Breast epithelium (tissue), 4 donors: ENCODE data around the gene POLR2M. TPM values are rescaled to one million over a fixed set of nuclear protein-coding genes. Genes with fewer than 3 reads are reported as not detected.
A peak's percentile ranks its signal among the peaks of the same experiment; 100 is the strongest.

ENCODE experiments used
- DNase-seq, 2 donors: peaks; one replicate each; pipeline ENCODE4 v3.0.0-alpha.2; 2019; ENCODE audit warnings: low spot score in 2 of 2
- H3K27ac ChIP-seq, 2 donors: fragments of 200-600 bp; sonication (generic) in 1 of 2; one replicate each; pipeline ENCODE4 v1.5.1; 2016 to 2019; ENCODE audit warnings: mild to moderate bottlenecking in 1 of 2
- H3K27me3 ChIP-seq, 2 donors: fragments of 200-600 bp; sonication (generic) in 1 of 2; one replicate each; pipeline versions ENCODE4 v1.5.1 to v1.6.0; 2017 to 2019; ENCODE audit warnings: control low read depth in 1 of 2, mild to moderate bottlenecking in 1 of 2
- H3K36me3 ChIP-seq: fragments of 200-600 bp; one replicate; pipeline ENCODE4 v1.5.1; 2019
- H3K4me1 ChIP-seq, 2 donors: fragments of 200-600 bp; sonication (generic); one replicate each; pipeline ENCODE4 v1.5.1; 2016 to 2019; ENCODE audit warnings: control low read depth in 1 of 2
- H3K4me3 ChIP-seq, 3 donors: fragments of 200-600 bp; sonication (generic); 1 replicate in 2 of 3; 2 replicates in 1 of 3; pipeline ENCODE4 v1.5.1; 2016 to 2019; ENCODE audit warnings: mild to moderate bottlenecking in 3 of 3, moderate library complexity in 2 of 3
- H3K9me3 ChIP-seq, 2 donors: fragments of 200-600 bp; sonication (generic) in 1 of 2; one replicate each; pipeline ENCODE4 v1.5.1; 2016 to 2019; ENCODE audit warnings: control low read depth in 1 of 2
- POLR2A ChIP-seq: fragments of 450-650 bp; IDR thresholded peaks from one replicate; pipeline ENCODE4 v1.6.1; 2016; ENCODE audit warnings: antibody characterized with exemption, mild to moderate bottlenecking, moderate library complexity
- POLR2AphosphoS5 ChIP-seq, 3 donors: sonication (generic); formaldehyde crosslinking; IDR thresholded peaks; one replicate each; pipeline ENCODE4 v1.6.1; 2017; ENCODE audit warnings: antibody characterized with exemption in 3 of 3
- intact Hi-C: fragments of 100-400 bp; cut with DNase I; formaldehyde crosslinking; loops from one replicate; pipeline ENCODE4 v1.15.1; 2023; ENCODE audit warnings: low total_unique reads
- total RNA-seq, 3 donors: library from RNA; depleted of rRNA; stranded (reverse); fragments of >200 nt; gene quantifications; one replicate each; pipeline ENCODE4 v1.1.0, GENCODE V29; 2016
- TF ChIP-seq, protein P1 (sequence below), 3 donors: fragments of 450-650 bp; IDR thresholded peaks; one replicate each; pipeline ENCODE4 v1.5.1; 2016 to 2017; ENCODE audit warnings: antibody characterized with exemption in 3 of 3, mild to moderate bottlenecking in 3 of 3, moderate library complexity in 3 of 3

Gene POLR2M
- total RNA-seq, 3 donors from 2014 or later, result 63.5 to 194 (median 126) TPM

DNA sequence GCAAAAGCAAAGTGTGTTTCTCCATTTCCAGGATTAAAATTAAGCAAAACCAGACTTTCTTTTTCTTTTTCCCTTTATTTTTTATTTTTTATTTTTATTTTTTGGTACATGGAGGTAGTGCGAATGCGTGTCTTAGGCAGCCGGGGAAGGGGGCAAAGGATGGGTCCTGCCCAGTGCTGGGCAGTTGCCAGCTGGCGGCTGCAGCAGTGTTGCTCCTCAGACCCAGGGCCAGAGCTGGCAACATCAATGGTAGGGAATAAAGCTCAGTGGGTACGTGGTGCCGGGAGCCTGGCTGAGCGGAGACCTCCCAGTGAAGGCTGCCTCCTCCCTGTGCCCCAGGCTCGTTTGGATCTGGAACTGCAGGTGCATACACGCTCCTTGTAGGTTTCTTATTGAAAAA, 46.3 kb downstream of the POLR2M start:
- Histone ChIP-seq H3K9me3 (no peaks in the 10 kb centered on the region), H3K4me3 (peak overlapping the region in 2 of 3 donors; percentile 30 to 44), H3K36me3 (no peaks in the 10 kb centered on the region), H3K4me1 (no peaks in the 10 kb centered on the region), H3K27ac (no peak overlapping the region), H3K27me3 (no peaks in the 10 kb centered on the region)
- intact Hi-C loops, result no loop called here
- DNase-seq, result no peak
- TF ChIP-seq POLR2AphosphoS5 (IDR thresholded peaks at IDR 0.05), result no peak

GRCh38 chr15:57756466-57756865, 50.0 kb downstream of the POLR2M start:
- Histone ChIP-seq H3K27me3 (no peaks in the 10 kb centered on the region), H3K9me3 (no peaks in the 10 kb centered on the region), H3K36me3 (no peaks in the 10 kb centered on the region), H3K27ac (no peak overlapping the region), H3K4me3 (no peak overlapping the region), H3K4me1 (no peaks in the 10 kb centered on the region)
- TF ChIP-seq POLR2AphosphoS5 (IDR thresholded peaks at IDR 0.05) (no peak), POLR2A (no peak)
- TF ChIP-seq, protein P1, sequence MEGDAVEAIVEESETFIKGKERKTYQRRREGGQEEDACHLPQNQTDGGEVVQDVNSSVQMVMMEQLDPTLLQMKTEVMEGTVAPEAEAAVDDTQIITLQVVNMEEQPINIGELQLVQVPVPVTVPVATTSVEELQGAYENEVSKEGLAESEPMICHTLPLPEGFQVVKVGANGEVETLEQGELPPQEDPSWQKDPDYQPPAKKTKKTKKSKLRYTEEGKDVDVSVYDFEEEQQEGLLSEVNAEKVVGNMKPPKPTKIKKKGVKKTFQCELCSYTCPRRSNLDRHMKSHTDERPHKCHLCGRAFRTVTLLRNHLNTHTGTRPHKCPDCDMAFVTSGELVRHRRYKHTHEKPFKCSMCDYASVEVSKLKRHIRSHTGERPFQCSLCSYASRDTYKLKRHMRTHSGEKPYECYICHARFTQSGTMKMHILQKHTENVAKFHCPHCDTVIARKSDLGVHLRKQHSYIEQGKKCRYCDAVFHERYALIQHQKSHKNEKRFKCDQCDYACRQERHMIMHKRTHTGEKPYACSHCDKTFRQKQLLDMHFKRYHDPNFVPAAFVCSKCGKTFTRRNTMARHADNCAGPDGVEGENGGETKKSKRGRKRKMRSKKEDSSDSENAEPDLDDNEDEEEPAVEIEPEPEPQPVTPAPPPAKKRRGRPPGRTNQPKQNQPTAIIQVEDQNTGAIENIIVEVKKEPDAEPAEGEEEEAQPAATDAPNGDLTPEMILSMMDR (IDR thresholded peaks at IDR 0.05), result no peak
- DNase-seq, result no peak
- intact Hi-C loops, result no loop called here

DNA sequence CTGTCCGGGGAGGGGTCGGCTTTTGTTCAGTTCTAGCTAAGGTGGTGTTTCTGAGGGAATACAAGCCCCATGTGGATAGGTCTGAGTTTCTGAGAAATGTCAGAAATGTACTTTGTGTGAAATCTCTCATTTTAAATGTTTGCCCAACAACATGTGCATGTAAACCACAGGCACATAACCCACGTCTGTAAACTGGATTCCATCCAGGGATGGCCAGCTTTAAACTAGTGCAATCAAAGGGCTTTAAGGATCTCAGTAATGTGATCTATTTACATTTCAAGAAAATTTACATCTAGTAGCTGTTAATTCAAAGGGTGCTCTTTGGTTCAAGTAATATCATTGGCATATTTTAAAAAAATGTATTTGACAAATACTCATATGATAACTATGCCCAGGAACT, 52.0 kb downstream of the POLR2M start:
- DNase-seq, result no peak
- no peak for TF ChIP-seq POLR2AphosphoS5 (IDR thresholded peaks at IDR 0.05)
- TF ChIP-seq, protein P1 (IDR thresholded peaks at IDR 0.05), result no peak
- no peak for TF ChIP-seq POLR2A
- H3K4me3 ChIP-seq, result no peak overlapping the region
- H3K27me3 ChIP-seq, result no peaks in the 10 kb centered on the region
- no peaks in the 10 kb centered on the region for H3K9me3 ChIP-seq
- no peak overlapping the region for H3K27ac ChIP-seq
- H3K36me3 ChIP-seq, result no peaks in the 10 kb centered on the region
- intact Hi-C loops, result no loop called here
- no peaks in the 10 kb centered on the region for H3K4me1 ChIP-seq

GRCh38 chr15:57761562-57761961, 55.0 kb downstream of the POLR2M start:
- TF ChIP-seq POLR2A (no peak), POLR2AphosphoS5 (IDR thresholded peaks at IDR 0.05) (no peak)
- TF ChIP-seq, protein P1 (IDR thresholded peaks at IDR 0.05), result no peak
- Histone ChIP-seq H3K4me3 (no peak overlapping the region), H3K27ac (no peak overlapping the region), H3K27me3 (no peaks in the 10 kb centered on the region), H3K4me1 (no peaks in the 10 kb centered on the region), H3K9me3 (no peaks in the 10 kb centered on the region), H3K36me3 (no peaks in the 10 kb centered on the region)
- DNase-seq, result no peak
- intact Hi-C loops, result no loop called here

DNA sequence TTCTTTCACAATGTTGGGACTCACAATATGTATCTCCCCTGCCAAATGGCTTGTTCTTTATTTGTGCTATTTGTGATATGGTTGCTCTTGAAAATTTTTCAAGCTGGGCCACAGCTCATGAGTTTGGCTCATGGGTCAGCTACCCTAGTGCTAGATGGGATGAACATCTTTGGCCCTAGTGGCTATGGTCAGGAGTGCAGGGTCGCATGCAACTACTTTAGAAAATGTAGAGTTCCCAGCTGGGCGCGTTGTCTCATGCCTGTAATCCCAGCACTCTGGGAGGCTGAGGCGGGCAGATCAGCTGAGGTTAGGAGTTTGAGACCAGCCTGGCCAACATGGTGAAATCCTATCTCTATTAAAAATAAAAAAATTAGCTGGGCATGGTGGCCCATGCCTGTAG, 55.8 kb downstream of the POLR2M start:
- Histone ChIP-seq H3K27ac (no peak overlapping the region), H3K9me3 (no peaks in the 10 kb centered on the region), H3K27me3 (no peaks in the 10 kb centered on the region), H3K4me1 (no peaks in the 10 kb centered on the region), H3K36me3 (no peaks in the 10 kb centered on the region), H3K4me3 (no peak overlapping the region)
- intact Hi-C loops, result no loop called here
- TF ChIP-seq, protein P1 (IDR thresholded peaks at IDR 0.05), result no peak
- no peak for TF ChIP-seq POLR2AphosphoS5 (IDR thresholded peaks at IDR 0.05)
- TF ChIP-seq POLR2A, result no peak
- no peak for DNase-seq
